ENCODE results near the gene SLC52A3. TPM values are rescaled to one million over a fixed set of nuclear protein-coding genes. Genes with fewer than 3 reads are reported as not detected.
A peak's percentile ranks its signal among the peaks of the same experiment; 100 is the strongest.
"Not testable (repeated sequence)": the region's sequence is repeated elsewhere in the genome, so short reads cannot be mapped to it uniquely, and the experiment has no call there.

The SLC52A3 gene
- polyA plus RNA-seq (2011; rRNA removed) (not detected in 2 replicates), polyA minus RNA-seq (2011; rRNA and poly(A)+ RNA removed) (not detected in 2 replicates)

- Histone ChIP-seq H3K4me3 (ENCODE audit: low read depth, low read length) (no peak within 1 kb of the TSS), H3K27me3 (ENCODE audit: control insufficient read depth, insufficient read depth, low read length) (no peaks in the 10 kb centered on the region), H3K36me3 (ENCODE audit: control insufficient read depth, insufficient read depth, low read length) (no peaks in the 10 kb centered on the region)
- no peak for DNase-seq (ENCODE audit: low read depth)
- POLR2A ChIA-PET, result no interaction called here
- no peak for TF ChIP-seq CTCF (IDR thresholded peaks at IDR 0.05; ENCODE audit: insufficient read depth, low read depth, low read length)
- CTCF ChIA-PET, result interaction anchor here (1.2 to 1.4 kb wide), 2 partner anchors 8 to 187 kb away, joined by 3 to 5 read pairs; no protein-coding TSS in a partner anchor
Observed at GRCh38 chr20:768426-768978, at the start of gene SLC52A3. TSS of gene SLC52A3 (minus strand) at chr20:768500. CDS start at chr20:765774, 2,726 bp downstream.

- Histone ChIP-seq H3K4me3 (ENCODE audit: low read depth, low read length) (no peak overlapping the region), H3K27me3 (ENCODE audit: control insufficient read depth, insufficient read depth, low read length) (no peaks in the 10 kb centered on the region), H3K36me3 (ENCODE audit: control insufficient read depth, insufficient read depth, low read length) (no peaks in the 10 kb centered on the region)
- POLR2A ChIA-PET, result no interaction called here
- CTCF ChIA-PET, result interaction anchor here (0.6 to 9.6 kb wide), 19 partner anchors 8 to 397 kb away, joined by 3 to 318 read pairs (median 4); no protein-coding TSS in a partner anchor
- no peak for DNase-seq (ENCODE audit: low read depth)
- TF ChIP-seq CTCF (IDR thresholded peaks at IDR 0.05; ENCODE audit: insufficient read depth, low read depth, low read length), result peak; percentile 97
Observed at GRCh38 chr20:815914-816606, 47.8 kb upstream of the SLC52A3 start.

- CTCF ChIA-PET, result interaction anchor here (0.7 to 9.6 kb wide), 15 partner anchors 7 to 398 kb away, joined by 3 to 318 read pairs (median 4); no protein-coding TSS in a partner anchor
- Histone ChIP-seq H3K4me3 (ENCODE audit: low read depth, low read length) (no peak overlapping the region), H3K36me3 (ENCODE audit: control insufficient read depth, insufficient read depth, low read length) (no peaks in the 10 kb centered on the region), H3K27me3 (ENCODE audit: control insufficient read depth, insufficient read depth, low read length) (no peaks in the 10 kb centered on the region)
- POLR2A ChIA-PET, result no interaction called here
- DNase-seq (ENCODE audit: low read depth), result no peak
- no peak for TF ChIP-seq CTCF (IDR thresholded peaks at IDR 0.05; ENCODE audit: insufficient read depth, low read depth, low read length)
Observed at GRCh38 chr20:815226-815625, 46.9 kb upstream of the SLC52A3 start.

GRCh38 chr20:813390-813789 lies 45.1 kb upstream of the SLC52A3 start:
- no peak for TF ChIP-seq CTCF (IDR thresholded peaks at IDR 0.05; ENCODE audit: insufficient read depth, low read depth, low read length)
- no peak overlapping the region for H3K4me3 ChIP-seq (ENCODE audit: low read depth, low read length)
- no peaks in the 10 kb centered on the region for H3K27me3 ChIP-seq (ENCODE audit: control insufficient read depth, insufficient read depth, low read length)
- POLR2A ChIA-PET, result no interaction called here
- no peak for DNase-seq (ENCODE audit: low read depth)
- H3K36me3 ChIP-seq (ENCODE audit: control insufficient read depth, insufficient read depth, low read length), result no peaks in the 10 kb centered on the region
- CTCF ChIA-PET, result interaction anchor here (9.6 kb wide), 1 partner anchor 142 kb away, joined by 318 read pairs; no protein-coding TSS in a partner anchor

- POLR2A ChIA-PET; H3K27me3 ChIP-seq (ENCODE audit: control insufficient read depth, insufficient read depth, low read length); DNase-seq (ENCODE audit: low read depth); H3K36me3 ChIP-seq (ENCODE audit: control insufficient read depth, insufficient read depth, low read length); H3K4me3 ChIP-seq (ENCODE audit: low read depth, low read length): not testable (repeated sequence)
- CTCF ChIA-PET, result interaction anchor here (9.6 kb wide), 1 partner anchor 143 kb away, joined by 318 read pairs; no protein-coding TSS in a partner anchor
Observed at GRCh38 chr20:812435-812814, 44.1 kb upstream of the SLC52A3 start.

GRCh38 chr20:811776-812434 lies 43.6 kb upstream of the SLC52A3 start:
- DNase-seq (ENCODE audit: low read depth); CTCF ChIA-PET; H3K4me3 ChIP-seq (ENCODE audit: low read depth, low read length); POLR2A ChIA-PET; H3K36me3 ChIP-seq (ENCODE audit: control insufficient read depth, insufficient read depth, low read length); H3K27me3 ChIP-seq (ENCODE audit: control insufficient read depth, insufficient read depth, low read length): not testable (repeated sequence)
